Measurements from ENCODE around the gene ELOVL5.
"Not testable (repeated sequence)": the region's sequence is repeated elsewhere in the genome, so short reads cannot be mapped to it uniquely, and the experiment has no call there.

Gene ELOVL5

DNA sequence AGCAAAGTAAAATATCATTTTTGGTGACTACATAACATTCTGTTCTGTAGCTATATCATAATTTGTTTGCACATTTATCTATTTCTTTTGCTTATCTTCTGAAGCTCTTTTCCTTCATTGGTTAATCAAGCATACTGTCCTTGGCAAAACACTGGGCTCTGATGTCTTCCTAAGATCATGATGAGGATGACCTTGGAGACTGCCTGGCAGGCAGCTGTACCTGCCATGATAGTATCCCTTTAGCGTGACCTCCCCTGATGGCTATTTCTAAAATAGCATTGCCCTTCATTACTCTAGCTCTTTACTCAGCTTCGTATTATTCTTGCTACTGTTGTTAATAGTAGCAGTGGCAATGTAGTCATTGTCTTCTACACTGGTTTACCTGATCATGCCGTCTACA lies 46.0 kb upstream of the ELOVL5 start:
- Histone ChIP-seq H2AFZ (ENCODE audit: low read length) (no peak overlapping the region), H3K36me3 (ENCODE audit: insufficient read depth, low read length) (no peaks in the 10 kb centered on the region), H3K79me2 (ENCODE audit: insufficient read depth, low read length) (no peaks in the 10 kb centered on the region), H3K9ac (ENCODE audit: low read depth, low read length, poor library complexity, severe bottlenecking) (no peak overlapping the region), H3K9me2 (replicated peaks; ENCODE audit: low read depth, low read length) (no peaks in the 10 kb centered on the region), H4K20me1 (ENCODE audit: insufficient read depth, low read length, poor library complexity, severe bottlenecking) (no peaks in the 10 kb centered on the region), H3K4me2 (ENCODE audit: low read depth, low read length, poor library complexity, severe bottlenecking) (no peak overlapping the region), H3K4me1 (ENCODE audit: insufficient read depth, low read length, poor library complexity, severe bottlenecking) (no peaks in the 10 kb centered on the region), H3K27me3 (ENCODE audit: insufficient read depth, low read length, poor library complexity, severe bottlenecking) (no peaks in the 10 kb centered on the region), H3K9me3 (ENCODE audit: insufficient read depth, low read depth, low read length) (no peaks in the 10 kb centered on the region), H3K4me3 (ENCODE audit: low read length, poor library complexity, severe bottlenecking) (no peak overlapping the region), H3F3A (ENCODE audit: low read depth) (no peaks in the 10 kb centered on the region)
- TF ChIP-seq, protein P1, sequence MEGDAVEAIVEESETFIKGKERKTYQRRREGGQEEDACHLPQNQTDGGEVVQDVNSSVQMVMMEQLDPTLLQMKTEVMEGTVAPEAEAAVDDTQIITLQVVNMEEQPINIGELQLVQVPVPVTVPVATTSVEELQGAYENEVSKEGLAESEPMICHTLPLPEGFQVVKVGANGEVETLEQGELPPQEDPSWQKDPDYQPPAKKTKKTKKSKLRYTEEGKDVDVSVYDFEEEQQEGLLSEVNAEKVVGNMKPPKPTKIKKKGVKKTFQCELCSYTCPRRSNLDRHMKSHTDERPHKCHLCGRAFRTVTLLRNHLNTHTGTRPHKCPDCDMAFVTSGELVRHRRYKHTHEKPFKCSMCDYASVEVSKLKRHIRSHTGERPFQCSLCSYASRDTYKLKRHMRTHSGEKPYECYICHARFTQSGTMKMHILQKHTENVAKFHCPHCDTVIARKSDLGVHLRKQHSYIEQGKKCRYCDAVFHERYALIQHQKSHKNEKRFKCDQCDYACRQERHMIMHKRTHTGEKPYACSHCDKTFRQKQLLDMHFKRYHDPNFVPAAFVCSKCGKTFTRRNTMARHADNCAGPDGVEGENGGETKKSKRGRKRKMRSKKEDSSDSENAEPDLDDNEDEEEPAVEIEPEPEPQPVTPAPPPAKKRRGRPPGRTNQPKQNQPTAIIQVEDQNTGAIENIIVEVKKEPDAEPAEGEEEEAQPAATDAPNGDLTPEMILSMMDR (conservative IDR thresholded peaks at IDR 0.05; ENCODE audit: low read length): no peak
- TF ChIP-seq EZH2phosphoT487 (IDR thresholded peaks at IDR 0.05; ENCODE audit: borderline replicate concordance): no peak

DNA sequence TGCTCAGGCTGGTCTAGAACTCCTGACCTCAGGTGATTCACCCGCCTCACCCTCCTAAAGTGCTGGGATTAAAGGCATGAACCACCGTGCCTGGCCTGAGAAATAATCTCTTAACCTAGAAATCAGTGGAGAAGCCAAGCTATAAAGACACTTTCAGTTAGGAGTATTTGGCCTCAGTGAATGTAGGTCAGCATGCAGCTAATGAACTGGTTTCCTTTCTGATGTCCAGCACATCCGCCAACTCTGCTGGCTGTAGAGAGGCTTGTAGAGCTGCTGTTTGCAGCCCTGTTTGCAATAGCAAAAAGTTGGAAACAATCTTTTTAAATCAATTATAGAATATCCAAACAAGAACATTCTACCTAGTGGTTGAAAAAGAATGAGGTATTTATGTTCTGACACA lies 42.4 kb upstream of the ELOVL5 start:
- Histone ChIP-seq H3K9ac (ENCODE audit: low read depth, low read length, poor library complexity, severe bottlenecking) (no peak overlapping the region), H3K9me2 (replicated peaks; ENCODE audit: low read depth, low read length) (no peaks in the 10 kb centered on the region), H3K79me2 (ENCODE audit: insufficient read depth, low read length) (no peaks in the 10 kb centered on the region), H3K4me3 (ENCODE audit: low read length, poor library complexity, severe bottlenecking) (no peak overlapping the region), H3F3A (ENCODE audit: low read depth) (no peaks in the 10 kb centered on the region), H3K4me2 (ENCODE audit: low read depth, low read length, poor library complexity, severe bottlenecking) (no peak overlapping the region), H3K36me3 (ENCODE audit: insufficient read depth, low read length) (no peaks in the 10 kb centered on the region), H3K9me3 (ENCODE audit: insufficient read depth, low read depth, low read length) (no peaks in the 10 kb centered on the region), H4K20me1 (ENCODE audit: insufficient read depth, low read length, poor library complexity, severe bottlenecking) (no peaks in the 10 kb centered on the region), H2AFZ (ENCODE audit: low read length) (no peak overlapping the region), H3K27me3 (ENCODE audit: insufficient read depth, low read length, poor library complexity, severe bottlenecking) (no peaks in the 10 kb centered on the region), H3K4me1 (ENCODE audit: insufficient read depth, low read length, poor library complexity, severe bottlenecking) (no peaks in the 10 kb centered on the region)
- TF ChIP-seq, protein P1 (conservative IDR thresholded peaks at IDR 0.05; ENCODE audit: low read length): no peak
- TF ChIP-seq EZH2phosphoT487 (IDR thresholded peaks at IDR 0.05; ENCODE audit: borderline replicate concordance): no peak

DNA sequence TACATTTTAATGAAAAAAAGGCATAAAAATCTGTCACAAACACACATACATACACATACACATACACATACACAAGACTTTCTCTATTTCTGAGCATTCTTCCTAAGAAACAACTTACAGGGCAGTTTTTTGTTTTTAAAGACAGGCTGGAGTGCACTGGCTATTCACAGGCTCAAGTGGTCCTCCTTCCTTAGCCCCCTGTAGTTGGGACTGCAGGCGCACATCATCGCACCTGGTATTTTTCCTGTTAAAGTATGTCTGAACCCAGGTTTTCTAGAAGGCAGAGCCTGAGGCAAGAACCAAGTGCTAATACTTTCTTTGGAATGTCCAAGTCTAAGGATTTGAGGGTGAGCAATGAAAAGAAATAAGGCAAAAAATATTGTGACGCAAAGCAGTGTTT lies 41.3 kb upstream of the ELOVL5 start:
- H3F3A ChIP-seq (ENCODE audit: low read depth): no peaks in the 10 kb centered on the region
- H3K4me1 ChIP-seq (ENCODE audit: insufficient read depth, low read length, poor library complexity, severe bottlenecking): no peaks in the 10 kb centered on the region
- no peak overlapping the region for H2AFZ ChIP-seq (ENCODE audit: low read length)
- H3K4me2 ChIP-seq (ENCODE audit: low read depth, low read length, poor library complexity, severe bottlenecking): no peak overlapping the region
- H3K79me2 ChIP-seq (ENCODE audit: insufficient read depth, low read length): no peaks in the 10 kb centered on the region
- H3K9me3 ChIP-seq (ENCODE audit: insufficient read depth, low read depth, low read length): no peaks in the 10 kb centered on the region
- H3K9me2 ChIP-seq (replicated peaks; ENCODE audit: low read depth, low read length): no peaks in the 10 kb centered on the region
- no peak overlapping the region for H3K9ac ChIP-seq (ENCODE audit: low read depth, low read length, poor library complexity, severe bottlenecking)
- H3K36me3 ChIP-seq (ENCODE audit: insufficient read depth, low read length): no peaks in the 10 kb centered on the region
- no peak overlapping the region for H3K4me3 ChIP-seq (ENCODE audit: low read length, poor library complexity, severe bottlenecking)
- TF ChIP-seq, protein P1 (conservative IDR thresholded peaks at IDR 0.05; ENCODE audit: low read length): no peak
- TF ChIP-seq EZH2phosphoT487 (IDR thresholded peaks at IDR 0.05; ENCODE audit: borderline replicate concordance): no peak
- no peaks in the 10 kb centered on the region for H4K20me1 ChIP-seq (ENCODE audit: insufficient read depth, low read length, poor library complexity, severe bottlenecking)
- no peaks in the 10 kb centered on the region for H3K27me3 ChIP-seq (ENCODE audit: insufficient read depth, low read length, poor library complexity, severe bottlenecking)

DNA sequence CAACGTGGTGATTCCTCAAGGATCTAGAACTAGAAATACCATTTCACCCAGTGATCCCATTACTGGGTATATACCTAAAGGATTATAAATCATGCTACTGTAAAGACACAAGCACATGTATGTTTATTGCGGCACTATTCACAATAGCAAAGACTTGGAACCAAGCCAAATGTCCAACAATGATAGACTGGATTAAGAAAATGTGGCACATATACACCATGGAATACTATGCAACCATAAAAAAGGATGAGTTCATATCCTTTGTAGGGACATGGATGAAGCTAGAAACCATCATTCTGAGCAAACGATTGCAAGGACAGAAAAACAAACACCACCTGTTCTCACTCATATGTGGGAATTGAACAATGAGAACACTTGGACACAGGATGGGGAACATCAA lies 39.9 kb upstream of the ELOVL5 start:
- H3F3A ChIP-seq (ENCODE audit: low read depth); H2AFZ ChIP-seq (ENCODE audit: low read length); H3K79me2 ChIP-seq (ENCODE audit: insufficient read depth, low read length); H3K36me3 ChIP-seq (ENCODE audit: insufficient read depth, low read length); H3K9me3 ChIP-seq (ENCODE audit: insufficient read depth, low read depth, low read length); H3K27me3 ChIP-seq (ENCODE audit: insufficient read depth, low read length, poor library complexity, severe bottlenecking); H3K4me2 ChIP-seq (ENCODE audit: low read depth, low read length, poor library complexity, severe bottlenecking); H4K20me1 ChIP-seq (ENCODE audit: insufficient read depth, low read length, poor library complexity, severe bottlenecking); H3K4me1 ChIP-seq (ENCODE audit: insufficient read depth, low read length, poor library complexity, severe bottlenecking); H3K9ac ChIP-seq (ENCODE audit: low read depth, low read length, poor library complexity, severe bottlenecking); H3K9me2 ChIP-seq (replicated peaks; ENCODE audit: low read depth, low read length); H3K4me3 ChIP-seq (ENCODE audit: low read length, poor library complexity, severe bottlenecking): not testable (repeated sequence)

Measured in Loucy (cell line).